Heart right ventricle (tissue), 16 donors: ENCODE measurements around the gene CACNA2D2. TPM values are rescaled to one million over a fixed set of nuclear protein-coding genes. Genes with fewer than 3 reads are reported as not detected.

Source experiments
- ATAC-seq, 8 donors: fragments of 200-7000 bp; cut with Tn5 transposase; one replicate each; pipeline ENCODE4 v1.9.1; 2020; ENCODE audit warnings: mild to moderate bottlenecking in 8 of 8, moderate library complexity in 8 of 8, moderate number of reproducible peaks in 1 of 8
- DNase-seq, 2 donors: peaks; one replicate each; pipeline ENCODE4 v3.0.0-alpha.2; 2020
- H3K27ac ChIP-seq, 10 donors: fragments of 200-600 bp; sonication (generic) in 2 of 10; one replicate each; pipeline versions ENCODE4 v1.5.0 to v1.8.0; 2020 to 2022; ENCODE audit warnings: mild to moderate bottlenecking in 3 of 10
- H3K27me3 ChIP-seq, 7 donors: fragments of 200-600 bp; one replicate each; pipeline ENCODE4 v1.8.0; 2021 to 2022; ENCODE audit warnings: mild to moderate bottlenecking in 2 of 7
- H3K36me3 ChIP-seq, 9 donors: fragments of 200-600 bp; sonication (generic) in 1 of 9; one replicate each; pipeline versions ENCODE4 v1.5.0 to v1.8.0; 2020 to 2022; ENCODE audit warnings: mild to moderate bottlenecking in 2 of 9
- H3K4me1 ChIP-seq, 9 donors: fragments of 200-600 bp; sonication (generic) in 1 of 9; one replicate each; pipeline versions ENCODE4 v1.5.0 to v1.8.0; 2020 to 2022; ENCODE audit warnings: mild to moderate bottlenecking in 4 of 9
- H3K4me3 ChIP-seq, 10 donors: fragments of 200-600 bp; sonication (generic) in 2 of 10; one replicate each; pipeline versions ENCODE4 v1.5.0 to v1.8.0; 2020 to 2022; ENCODE audit warnings: mild to moderate bottlenecking in 7 of 10, moderate library complexity in 2 of 10
- H3K9me3 ChIP-seq, 11 donors: fragments of 200-600 bp in 10 of 11; sonication (generic) in 2 of 11; one replicate each; pipeline versions ENCODE4 v1.5.0 to v1.8.0; 2013 to 2022; ENCODE audit warnings: mild to moderate bottlenecking in 2 of 11, control low read depth in 1 of 11, moderate library complexity in 1 of 11
- WGBS, 2 donors: extraction: QIAGEN DNeasy Blood & Tissue Kit; methylation state at CpG; one replicate each; pipeline ENCODE4 v1.1.7; 2013; ENCODE audit warnings: inconsistent platforms in 1 of 2; 5-methylcytosine and 5-hydroxymethylcytosine counted together
- intact Hi-C, 10 donors: fragments of 100-400 bp; cut with DNase I; formaldehyde crosslinking; loops; one replicate each; pipeline versions ENCODE4 v1.11.1 to v1.14.2; 2022
- polyA plus RNA-seq, 2 donors: library from polyadenylated mRNA; stranded (reverse); fragments of 200-250 nt; gene quantifications; one replicate each; pipeline ENCODE4 v1.2.3, GENCODE V29; 2013
- total RNA-seq, 10 donors: library from RNA; stranded (reverse); fragmentation: NEBNext Ultra II Directional in 3 of 10; extraction: Animal tissue kit (Norgen Biotek cat#: 25700) in 3 of 10; gene quantifications; one replicate each; pipeline versions ENCODE4 v1.2.1 to v1.2.4, GENCODE V29; 2021 to 2023
- TF ChIP-seq, protein P1 (sequence below), 9 donors: fragments of 200-600 bp; sonication (generic) in 2 of 9; IDR thresholded peaks; one replicate each; pipeline versions ENCODE4 v1.5.0 to v1.8.0; 2021 to 2022; ENCODE audit warnings: antibody characterized with exemption in 9 of 9, mild to moderate bottlenecking in 5 of 9, moderate library complexity in 1 of 9
- donor health status: Arrhythmogenic right ventricular cardiomyopathy.
- donor health status: ischemic (EF 13 %, LVEDD 7.1; RV severe dilation, severe dysfunction).
- donor health status: healthy with polysubstance abuse.
- donor health status: DM: no; HTN: yes; CAD: no.
- donor health status: DM: no; HTN: no; CAD: no.
- donor health status: ischemic (EF 25% LVEDD 6.9; RV normal size, moderate dysfunction).
- donor health status: ischemic (EF 25% LVEDD 5.7; RV mildly dilated, moderate dysfunction).
- donor health status: healthy.
- donor health status: DM: yes; HTN: yes; CAD: no.
- donor health status: Ischemic cardiomyopathy.
- donor health status: ischemic (EF 35%, LVEDD 5.7; RV mildly dilated, moderate dysfunction).
- donor health status: nonischemic (EF 11% LVEDD 7.7; RV severe dilation, severe dysfunction).
- donor health status: DM: yes; HTN: yes; CAD: no.
- donor health status: PGD.
- donor health status: ischemic (EF 29% LVEDD 5.4; RV normal size, mild dysfunction).
- donor health status: nonischemic (EF 23%, LVEDD 6.1; RV moderate dilation, normal function).

CACNA2D2 gene
- total and polyA plus RNA-seq, 12 donors: 0.42 to 3.9 (median 2.4) TPM

DNA sequence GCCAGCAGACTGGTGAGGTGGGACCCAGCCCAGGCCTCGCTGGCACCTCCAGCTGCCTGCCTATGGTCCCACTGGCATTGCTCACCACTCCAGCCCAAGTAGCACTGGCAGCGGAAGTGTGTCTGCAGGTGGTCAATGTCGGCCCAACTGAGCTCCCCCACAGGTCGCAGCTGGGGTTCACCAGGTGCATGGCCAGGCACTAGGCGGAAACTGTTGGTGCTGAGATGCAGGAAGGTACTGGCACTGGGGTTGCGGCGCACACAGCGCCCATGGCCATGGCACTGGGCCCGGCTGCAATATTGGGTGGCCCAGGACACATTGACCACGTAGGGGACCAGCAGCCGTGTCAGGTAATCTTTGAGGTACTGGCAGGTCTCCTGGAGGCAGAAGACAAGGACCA is 185.3 kb downstream of the CACNA2D2 start:
- Histone ChIP-seq H3K4me3 (peak overlapping the region in 9 of 10 donors; percentile 57 to 88 (median 81)), H3K9me3 (no peaks in the 10 kb centered on the region), H3K27ac (peak overlapping the region in 9 of 10 donors; percentile 21 to 99 (median 91)), H3K27me3 (no peaks in the 10 kb centered on the region), H3K36me3 (peaks cover 0 to 58% (median 33%) of the 10 kb centered on the region in 9 donors), H3K4me1 (peaks cover 17 to 67% (median 52%) of the 10 kb centered on the region in 9 donors)
- DNase-seq: no peak
- WGBS, 2 donors: 86 to 90% methylated on average over 11 of the region's 11 CpGs
- intact Hi-C loops: no loop called here
- no peak for ATAC-seq
- TF ChIP-seq, protein P1, sequence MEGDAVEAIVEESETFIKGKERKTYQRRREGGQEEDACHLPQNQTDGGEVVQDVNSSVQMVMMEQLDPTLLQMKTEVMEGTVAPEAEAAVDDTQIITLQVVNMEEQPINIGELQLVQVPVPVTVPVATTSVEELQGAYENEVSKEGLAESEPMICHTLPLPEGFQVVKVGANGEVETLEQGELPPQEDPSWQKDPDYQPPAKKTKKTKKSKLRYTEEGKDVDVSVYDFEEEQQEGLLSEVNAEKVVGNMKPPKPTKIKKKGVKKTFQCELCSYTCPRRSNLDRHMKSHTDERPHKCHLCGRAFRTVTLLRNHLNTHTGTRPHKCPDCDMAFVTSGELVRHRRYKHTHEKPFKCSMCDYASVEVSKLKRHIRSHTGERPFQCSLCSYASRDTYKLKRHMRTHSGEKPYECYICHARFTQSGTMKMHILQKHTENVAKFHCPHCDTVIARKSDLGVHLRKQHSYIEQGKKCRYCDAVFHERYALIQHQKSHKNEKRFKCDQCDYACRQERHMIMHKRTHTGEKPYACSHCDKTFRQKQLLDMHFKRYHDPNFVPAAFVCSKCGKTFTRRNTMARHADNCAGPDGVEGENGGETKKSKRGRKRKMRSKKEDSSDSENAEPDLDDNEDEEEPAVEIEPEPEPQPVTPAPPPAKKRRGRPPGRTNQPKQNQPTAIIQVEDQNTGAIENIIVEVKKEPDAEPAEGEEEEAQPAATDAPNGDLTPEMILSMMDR (IDR thresholded peaks at IDR 0.05): no peak

DNA sequence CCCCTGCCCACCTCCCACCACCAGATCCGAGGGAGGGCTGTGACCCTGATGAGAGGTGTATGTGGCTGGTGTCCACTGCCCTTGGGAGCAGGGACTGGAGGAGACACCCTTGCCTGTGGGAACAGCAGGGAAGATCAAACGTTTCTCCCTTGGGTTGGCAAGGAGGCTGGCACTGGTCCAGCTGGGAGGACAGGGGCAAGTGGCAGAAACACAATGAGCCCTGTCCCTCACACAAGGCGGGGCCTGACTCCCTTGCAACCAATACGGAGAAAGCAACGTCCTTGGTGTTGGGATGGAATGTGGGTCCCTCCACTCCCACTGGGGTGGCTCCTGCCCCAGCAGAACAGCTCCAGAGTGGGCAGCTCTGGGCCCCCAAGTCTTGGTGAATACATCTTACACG is 186.1 kb downstream of the CACNA2D2 start:
- intact Hi-C loops: no loop called here
- Histone ChIP-seq H3K27ac (peak overlapping the region in 7 of 10 donors; percentile 28 to 99 (median 52)), H3K4me1 (peaks cover 17 to 59% (median 49%) of the 10 kb centered on the region in 9 donors), H3K4me3 (peak overlapping the region in 2 of 10 donors; percentile 5 to 74), H3K9me3 (no peaks in the 10 kb centered on the region), H3K27me3 (no peaks in the 10 kb centered on the region), H3K36me3 (peaks cover 0 to 58% (median 33%) of the 10 kb centered on the region in 9 donors)
- DNase-seq: no peak
- TF ChIP-seq, protein P1 (IDR thresholded peaks at IDR 0.05): no peak
- 56 to 58% methylated on average over 6 of the region's 6 CpGs for WGBS, 2 donors
- no peak for ATAC-seq

DNA sequence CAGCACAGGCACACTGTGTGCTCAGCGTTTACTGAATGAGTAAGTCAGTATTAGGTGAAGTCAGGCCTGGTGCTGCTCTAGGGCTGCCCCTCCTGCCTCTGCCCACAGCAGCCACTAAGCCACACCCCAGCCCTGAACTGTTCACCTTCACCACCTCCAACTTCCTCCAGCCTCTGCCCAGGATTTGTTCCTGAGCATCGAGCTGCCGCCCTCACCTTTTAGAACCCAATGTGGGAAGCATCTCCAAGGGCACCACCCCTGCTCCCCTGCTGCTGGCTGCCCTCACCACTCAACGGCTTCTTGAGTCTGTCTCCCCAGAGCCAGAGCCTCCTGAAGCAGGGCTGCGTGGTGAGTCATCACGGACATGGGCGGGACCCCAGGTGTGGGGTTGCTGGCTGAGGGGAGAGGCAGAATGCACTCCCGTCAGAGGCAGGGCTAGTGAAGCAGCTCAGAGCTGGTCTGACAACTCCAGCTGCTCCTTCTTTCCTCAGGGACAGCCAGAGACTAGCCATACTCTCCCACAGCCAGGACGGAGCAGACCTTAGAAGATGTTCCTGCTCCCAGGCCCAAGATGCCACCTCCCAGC is 186.7 kb downstream of the CACNA2D2 start:
- no peak for DNase-seq
- H3K4me3 ChIP-seq: peak overlapping the region in 1 of 10 donors; percentile 5
- ATAC-seq: no peak
- H3K4me1 ChIP-seq: peaks cover 13 to 53% (median 43%) of the 10 kb centered on the region in 9 donors
- peaks cover 0 to 58% (median 33%) of the 10 kb centered on the region in 9 donors for H3K36me3 ChIP-seq
- no peaks in the 10 kb centered on the region for H3K27me3 ChIP-seq
- no peaks in the 10 kb centered on the region for H3K9me3 ChIP-seq
- WGBS, 2 donors: 70 to 72% methylated on average over 9 of the region's 9 CpGs
- TF ChIP-seq, protein P1 (IDR thresholded peaks at IDR 0.05): no peak
- intact Hi-C loops: no loop called here
- H3K27ac ChIP-seq: peak overlapping the region in 7 of 10 donors; percentile 27 to 99 (median 45)

DNA sequence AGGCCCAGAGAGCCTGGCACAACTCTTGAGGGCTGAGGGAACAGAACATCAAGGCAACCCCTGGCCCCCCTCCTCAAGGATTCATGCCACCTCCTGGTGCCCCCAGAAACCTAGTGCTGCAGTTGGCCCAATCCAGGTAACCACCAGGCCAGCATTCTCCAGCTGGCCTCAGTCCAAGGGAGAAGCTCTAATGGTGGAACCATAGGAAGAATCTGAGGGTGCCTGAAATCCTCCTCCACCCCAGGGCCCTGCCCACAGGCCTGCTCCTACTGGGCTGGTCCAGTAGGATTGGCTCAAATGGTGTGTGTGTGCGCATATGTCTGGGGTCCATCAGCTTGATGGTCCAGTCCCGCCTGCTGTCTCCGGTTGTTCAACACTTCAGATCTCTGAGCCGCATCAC is 188.6 kb downstream of the CACNA2D2 start:
- ATAC-seq: peak in 5 of 8 donors; percentile 3 to 25 (median 17)
- Histone ChIP-seq H3K27me3 (no peaks in the 10 kb centered on the region), H3K4me3 (no peak overlapping the region), H3K36me3 (peaks cover 0 to 54% (median 33%) of the 10 kb centered on the region in 9 donors), H3K27ac (peak overlapping the region in 2 of 10 donors; percentile 4 to 44), H3K4me1 (peaks cover 8 to 44% (median 31%) of the 10 kb centered on the region in 9 donors), H3K9me3 (no peaks in the 10 kb centered on the region)
- no peak for DNase-seq
- WGBS, 2 donors: 96 to 99% methylated on average over 4 of the region's 4 CpGs
- TF ChIP-seq, protein P1 (IDR thresholded peaks at IDR 0.05): no peak
- intact Hi-C loops: no loop called here
